SK-N-SH (cell line): ENCODE results near the gene IFT20. TPM values are rescaled to one million over a fixed set of nuclear protein-coding genes. Genes with fewer than 3 reads are reported as not detected.
A peak's percentile ranks its signal among the peaks of the same experiment; 100 is the strongest.

Source experiments
- CTCF ChIA-PET: fragments of 300-600, 350-600 bp; formaldehyde crosslinking; extraction: SDS; loops from one replicate; lab custom pipeline; 2021; lab: Yijun Ruan, JAX
- POLR2A ChIA-PET: fragments of 350-600 bp; sonication (Branson Sonifier 250); formaldehyde crosslinking; extraction: SDS; loops from one replicate; lab custom pipeline; 2020; ENCODE audit warnings: antibody characterized with exemption, inconsistent platforms; lab: Yijun Ruan, JAX
- DNase-seq: peaks from one replicate; pipeline ENCODE4 v3.0.0; 2012
- H2AFZ ChIP-seq: fragments of 200-600 bp; sonication (generic); 2 replicates; pipeline ENCODE4 v1.8.1; 2016; ENCODE audit warnings: antibody characterized with exemption, mild to moderate bottlenecking, low read depth
- H3F3A ChIP-seq: fragments of 200-600 bp; sonication (generic); replicated peaks from 2 replicates; pipeline ENCODE3; 2016; ENCODE audit warnings: antibody characterized with exemption, mild to moderate bottlenecking; ENCODE audit not compliant: insufficient read depth
- H3K27ac ChIP-seq, 2 experiments: fragments of 200-500 bp in 1 of 2; fragments of 200-600 bp in 1 of 2; sonication (Bioruptor generic) in 1 of 2; sonication (generic), shearing (Covaris generic) in 1 of 2; 2 replicates each; pipeline versions ENCODE4 v1.5.1 to v1.6.1; 2014 to 2016; ENCODE audit warnings: low read depth in 2 of 2, inconsistent platforms in 1 of 2, low read length in 1 of 2, mild to moderate bottlenecking in 1 of 2, mixed read lengths in 1 of 2
- H3K27me3 ChIP-seq: fragments of 200-600 bp; sonication (generic), shearing (Covaris generic); 2 replicates; pipeline ENCODE4 v1.6.1; 2016; ENCODE audit warnings: mixed run types; ENCODE audit not compliant: insufficient read depth
- H3K36me3 ChIP-seq, 2 experiments: fragments of 200-500 bp in 1 of 2; fragments of 200-600 bp in 1 of 2; sonication (Bioruptor generic) in 1 of 2; sonication (generic) in 1 of 2; replicated peaks in 1 of 2; 2 replicates each; pipeline versions ENCODE3 to v1.5.1; 2014 to 2016; ENCODE audit warnings: low read length in 1 of 2, mild to moderate bottlenecking in 1 of 2; ENCODE audit not compliant: insufficient read depth in 2 of 2, control insufficient read depth in 1 of 2
- H3K4me1 ChIP-seq, 2 experiments: fragments of 200-500 bp in 1 of 2; fragments of 200-600 bp in 1 of 2; sonication (Bioruptor generic) in 1 of 2; sonication (generic), shearing (Covaris generic) in 1 of 2; 2 replicates each; pipeline versions ENCODE4 v1.5.1 to v1.6.1; 2014 to 2016; ENCODE audit warnings: low read depth in 1 of 2, low read length in 1 of 2, mixed run types in 1 of 2; ENCODE audit not compliant: insufficient read depth in 2 of 2, control insufficient read depth in 1 of 2
- H3K4me2 ChIP-seq: fragments of 200-600 bp; sonication (generic), shearing (Covaris generic); 2 replicates; pipeline ENCODE4 v1.6.1; 2017; ENCODE audit warnings: mixed run types
- H3K4me3 ChIP-seq, 2 experiments: fragments of 200-500 bp in 1 of 2; fragments of 200-600 bp in 1 of 2; sonication (Bioruptor generic) in 1 of 2; sonication (generic), shearing (Covaris generic) in 1 of 2; 2 replicates each; pipeline versions ENCODE4 v1.5.1 to v1.8.1; 2014 to 2016; ENCODE audit warnings: low read depth in 2 of 2, inconsistent platforms in 1 of 2, low read length in 1 of 2, mild to moderate bottlenecking in 1 of 2, mixed read lengths in 1 of 2, moderate library complexity in 1 of 2
- H3K79me2 ChIP-seq: fragments of 200-600 bp; sonication (generic); 2 replicates; pipeline ENCODE4 v1.8.1; 2017; ENCODE audit warnings: mild to moderate bottlenecking; ENCODE audit not compliant: insufficient read depth
- H3K9ac ChIP-seq: fragments of 200-600 bp; sonication (generic); 2 replicates; pipeline ENCODE4 v1.6.1; 2017; ENCODE audit warnings: mixed run types
- H3K9me2 ChIP-seq: fragments of 200-600 bp; sonication (generic); 2 replicates; pipeline ENCODE4 v1.6.1; 2017; ENCODE audit warnings: mixed run types
- H3K9me3 ChIP-seq: fragments of 200-600 bp; sonication (generic); 2 replicates; pipeline ENCODE4 v1.6.1; 2017; ENCODE audit warnings: mixed run types, mild to moderate bottlenecking, moderate library complexity
- H4K20me1 ChIP-seq: fragments of 200-600 bp; sonication (generic); 2 replicates; pipeline ENCODE4 v1.6.1; 2017; ENCODE audit warnings: mild to moderate bottlenecking, mixed run types; ENCODE audit not compliant: insufficient read depth
- EP300 ChIP-seq, 2 experiments: IDR thresholded peaks; 2 replicates each; pipeline versions ENCODE4 v1.4.0 to v1.6.1; 2012; ENCODE audit warnings: borderline replicate concordance in 1 of 2, low read depth in 1 of 2, low read length in 1 of 2
- EZH2phosphoT487 ChIP-seq: fragments of 200-600 bp; sonication (generic); IDR thresholded peaks from 2 replicates; pipeline ENCODE4 v1.6.1; 2017; ENCODE audit warnings: low read depth, mixed run types, mild to moderate bottlenecking, antibody characterized with exemption, moderate library complexity, borderline replicate concordance
- FOSL2 ChIP-seq: IDR thresholded peaks from 2 replicates; pipeline ENCODE4 v1.4.0; 2012; ENCODE audit warnings: low read depth, mild to moderate bottlenecking, moderate library complexity, borderline replicate concordance
- PBX3 ChIP-seq: IDR thresholded peaks from 2 replicates; pipeline ENCODE4; 2012
- POLR2AphosphoS5 ChIP-seq: IDR thresholded peaks from 2 replicates; pipeline ENCODE4 v1.6.1; 2012; ENCODE audit warnings: low read depth, low read length
- RFX5 ChIP-seq: IDR thresholded peaks from 2 replicates; pipeline ENCODE4 v1.6.1; 2012; ENCODE audit warnings: mild to moderate bottlenecking, improper control_type of control experiment, low read length
- WGBS: methylation state at CpG from one replicate; pipeline ENCODE4 v1.1.6; 2017; ENCODE audit warnings: low lambda C conversion rate; 5-methylcytosine and 5-hydroxymethylcytosine counted together
- polyA plus RNA-seq, 3 experiments: library from polyadenylated mRNA; depleted of rRNA; stranded (reverse); fragments of >200 nt; gene quantifications; 2 replicates each; pipeline ENCODE4 v1.2.3, GENCODE V29; 2012
- TF ChIP-seq, protein P1 (sequence below): IDR thresholded peaks from 2 replicates; pipeline ENCODE4 v1.6.1; 2012; ENCODE audit warnings: mild to moderate bottlenecking, low read depth, low read length, moderate library complexity
- TF ChIP-seq, protein P2 (sequence below): IDR thresholded peaks from 2 replicates; pipeline ENCODE4 v1.4.0; 2012; ENCODE audit warnings: low read depth

IFT20 gene
- polyA plus RNA-seq, 1 of the 3 experiments (the other 2 are of a cell fraction): 75.6 TPM

DNA sequence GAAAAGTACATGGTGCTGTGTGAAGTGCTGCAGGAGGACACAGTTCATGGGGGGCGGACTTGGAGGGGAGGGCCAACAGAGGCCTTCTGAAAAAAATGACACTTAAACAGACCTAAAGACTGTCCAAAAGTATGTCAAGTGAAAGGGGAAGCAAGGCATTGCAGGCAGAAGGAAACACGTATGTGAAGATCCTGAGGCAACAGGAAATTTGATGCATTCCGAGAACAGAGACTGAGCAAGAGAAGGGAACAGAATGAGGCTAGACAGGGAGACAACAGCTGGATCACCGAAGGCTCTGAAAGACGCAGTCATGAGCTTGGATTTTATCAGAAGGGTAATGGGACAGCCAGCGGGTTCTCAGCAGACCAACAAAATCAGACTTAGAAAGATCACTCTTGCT, 1.1 kb downstream of the IFT20 start (continued):
- TF ChIP-seq, protein P1, sequence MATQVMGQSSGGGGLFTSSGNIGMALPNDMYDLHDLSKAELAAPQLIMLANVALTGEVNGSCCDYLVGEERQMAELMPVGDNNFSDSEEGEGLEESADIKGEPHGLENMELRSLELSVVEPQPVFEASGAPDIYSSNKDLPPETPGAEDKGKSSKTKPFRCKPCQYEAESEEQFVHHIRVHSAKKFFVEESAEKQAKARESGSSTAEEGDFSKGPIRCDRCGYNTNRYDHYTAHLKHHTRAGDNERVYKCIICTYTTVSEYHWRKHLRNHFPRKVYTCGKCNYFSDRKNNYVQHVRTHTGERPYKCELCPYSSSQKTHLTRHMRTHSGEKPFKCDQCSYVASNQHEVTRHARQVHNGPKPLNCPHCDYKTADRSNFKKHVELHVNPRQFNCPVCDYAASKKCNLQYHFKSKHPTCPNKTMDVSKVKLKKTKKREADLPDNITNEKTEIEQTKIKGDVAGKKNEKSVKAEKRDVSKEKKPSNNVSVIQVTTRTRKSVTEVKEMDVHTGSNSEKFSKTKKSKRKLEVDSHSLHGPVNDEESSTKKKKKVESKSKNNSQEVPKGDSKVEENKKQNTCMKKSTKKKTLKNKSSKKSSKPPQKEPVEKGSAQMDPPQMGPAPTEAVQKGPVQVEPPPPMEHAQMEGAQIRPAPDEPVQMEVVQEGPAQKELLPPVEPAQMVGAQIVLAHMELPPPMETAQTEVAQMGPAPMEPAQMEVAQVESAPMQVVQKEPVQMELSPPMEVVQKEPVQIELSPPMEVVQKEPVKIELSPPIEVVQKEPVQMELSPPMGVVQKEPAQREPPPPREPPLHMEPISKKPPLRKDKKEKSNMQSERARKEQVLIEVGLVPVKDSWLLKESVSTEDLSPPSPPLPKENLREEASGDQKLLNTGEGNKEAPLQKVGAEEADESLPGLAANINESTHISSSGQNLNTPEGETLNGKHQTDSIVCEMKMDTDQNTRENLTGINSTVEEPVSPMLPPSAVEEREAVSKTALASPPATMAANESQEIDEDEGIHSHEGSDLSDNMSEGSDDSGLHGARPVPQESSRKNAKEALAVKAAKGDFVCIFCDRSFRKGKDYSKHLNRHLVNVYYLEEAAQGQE: no peak

DNA sequence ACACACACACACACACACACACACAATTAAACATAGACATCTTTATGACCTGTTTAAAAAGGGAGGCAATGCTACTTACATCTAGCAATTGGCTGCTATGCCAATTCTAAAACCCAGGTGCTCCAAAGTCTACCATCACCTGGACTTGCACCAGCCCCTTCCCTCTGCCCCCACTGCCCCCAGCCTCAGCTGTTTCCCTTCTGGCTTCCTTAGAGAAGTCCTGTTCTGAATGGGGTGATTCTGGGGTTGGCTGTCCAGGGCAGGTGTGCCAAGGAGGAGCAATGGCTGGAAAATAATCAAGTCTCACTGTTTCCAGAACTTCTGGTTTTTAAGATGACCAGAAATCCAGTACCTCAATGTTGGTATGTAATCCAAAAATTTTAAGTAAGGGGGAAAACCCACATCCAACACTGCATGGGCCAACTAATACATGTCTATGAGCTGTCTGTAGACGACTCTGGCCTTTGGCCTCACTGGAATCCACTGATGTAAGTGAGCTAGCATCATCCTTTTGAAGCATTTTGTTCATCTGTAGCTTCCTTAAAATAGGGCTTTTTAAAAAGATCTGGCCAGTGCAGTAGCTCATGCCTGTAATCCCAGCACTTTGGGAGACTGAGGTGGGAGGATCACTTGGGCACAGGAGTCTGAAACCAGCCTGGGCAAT, 2.1 kb downstream of the IFT20 start:
- Histone ChIP-seq H3K4me2 (peak overlapping the region; percentile 87), H3K9me2 (no peaks in the 10 kb centered on the region), H3K27me3 (no peaks in the 10 kb centered on the region), H2AFZ (no peak overlapping the region), H3K27ac (no peak overlapping the region), H3K79me2 (peaks cover 67% of the 10 kb centered on the region), H3F3A (peaks cover 12% of the 10 kb centered on the region), H3K9me3 (no peaks in the 10 kb centered on the region), H3K4me3 (no peak overlapping the region; a peak in 1 of 4 replicates), H3K4me1 (peaks cover 11 to 21% of the 10 kb centered on the region in 2 experiments; a peak in 3 of 4 replicates), H3K36me3 (peaks cover 17 to 36% of the 10 kb centered on the region in 2 experiments), H4K20me1 (peaks cover 16% of the 10 kb centered on the region; the same call in 1 of the 2 replicates), H3K9ac (0 out of 2 replicates have a peak overlapping the region, but pooled peaks have one; percentile 82)
- no peak for DNase-seq
- ChIA-PET CTCF (interaction anchor here (1.2 to 3.8 kb wide), 2 partner anchors 13 to 15 kb away, joined by 3 to 19 read pairs; no protein-coding TSS in a partner anchor), POLR2A (no interaction called here)
- WGBS: 55% methylated on average over 1 of the region's 1 CpG
- TF ChIP-seq EP300 (IDR thresholded peaks at IDR 0.05; ENCODE audit: borderline replicate concordance in 1 of 2, low read depth in 1 of 2, low read length in 1 of 2) (no peak), POLR2AphosphoS5 (no peak), RFX5 (no peak), EZH2phosphoT487 (no peak), FOSL2 (no peak), PBX3 (no peak)
- TF ChIP-seq, protein P1: no peak
- TF ChIP-seq, protein P2, sequence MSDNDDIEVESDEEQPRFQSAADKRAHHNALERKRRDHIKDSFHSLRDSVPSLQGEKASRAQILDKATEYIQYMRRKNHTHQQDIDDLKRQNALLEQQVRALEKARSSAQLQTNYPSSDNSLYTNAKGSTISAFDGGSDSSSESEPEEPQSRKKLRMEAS: no peak
